DMS 273 treated with DMSO at 0.1 percent for 48 hours (cell line): ENCODE results near the gene LAG3.
A peak's percentile ranks its signal among the peaks of the same experiment; 100 is the strongest.

Source experiments
- DNase-seq: peaks from one replicate; lab custom pipeline; 2025; lab: John Stamatoyannopoulos, UW

Gene LAG3

GRCh38 chr12:6753772-6754356 is 18.5 kb upstream of the LAG3 start:
- DNase-seq: no peak

- no peak for DNase-seq
These were observed 17.9 kb upstream of the LAG3 start for GRCh38 chr12:6754411-6754810.

- no peak for DNase-seq
These were observed 15.2 kb upstream of the LAG3 start for GRCh38 chr12:6757028-6757690.

- DNase-seq: no peak
These were observed 13.7 kb upstream of the LAG3 start for GRCh38 chr12:6758506-6759095.

GRCh38 chr12:6759741-6760140 is 12.6 kb upstream of the LAG3 start:
- no peak for DNase-seq

- no peak for DNase-seq
These were observed 8.9 kb upstream of the LAG3 start for GRCh38 chr12:6763380-6763779.

- peak; percentile 94 for DNase-seq
These were observed 8.1 kb upstream of the LAG3 start for GRCh38 chr12:6764011-6764828.

GRCh38 chr12:6765048-6765633 is 7.2 kb upstream of the LAG3 start:
- DNase-seq: no peak

GRCh38 chr12:6765634-6766581 is 6.4 kb upstream of the LAG3 start, which contains the start of gene PTMS:
Gene PTMS, plus strand, starts transcription at chr12:6766363. Its CDS starts 343 bp downstream, at chr12:6766706.
- DNase-seq: peak; percentile 39

GRCh38 chr12:6766651-6767349 is 5.5 kb upstream of the LAG3 start:
- no peak for DNase-seq

GRCh38 chr12:6767353-6768319 is 4.7 kb upstream of the LAG3 start:
- DNase-seq: no peak

GRCh38 chr12:6768437-6768914 is 3.8 kb upstream of the LAG3 start:
- DNase-seq: no peak

- DNase-seq: peak; percentile 52
These were observed 3.3 kb upstream of the LAG3 start for GRCh38 chr12:6768990-6769389.

GRCh38 chr12:6769666-6770065 is 2.7 kb upstream of the LAG3 start:
- no peak for DNase-seq

- no peak for DNase-seq
These were observed 2.2 kb upstream of the LAG3 start for GRCh38 chr12:6770094-6770493.

- DNase-seq: no peak
These were observed 1.7 kb upstream of the LAG3 start for GRCh38 chr12:6770600-6770999.

GRCh38 chr12:6771091-6771495 is 1.2 kb upstream of the LAG3 start:
- DNase-seq: no peak

GRCh38 chr12:6771509-6772330 is 600 bp upstream of the LAG3 start:
- no peak for DNase-seq
